Measurements from ENCODE around the gene PHLDB3.

DNA sequence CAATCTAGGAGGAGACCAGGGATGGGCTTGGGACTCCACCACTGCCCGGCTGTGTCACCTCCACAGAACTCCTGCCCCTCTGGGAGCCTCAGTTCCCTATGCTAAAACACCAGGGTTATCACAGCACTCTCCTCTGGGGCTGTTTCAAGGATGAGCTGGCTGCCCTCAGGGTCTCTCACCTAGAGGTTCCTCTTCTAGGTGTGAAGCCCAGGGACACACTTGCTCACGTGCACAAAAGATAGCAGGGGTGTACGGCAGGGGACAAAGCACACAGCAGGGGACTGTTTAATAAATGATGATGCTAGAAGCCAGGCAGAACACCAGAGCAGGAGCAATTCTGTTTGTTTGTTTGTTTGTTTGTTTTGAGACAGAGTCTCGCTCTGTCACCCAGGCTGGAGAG is 22.4 kb downstream of the PHLDB3 start:
- TF ChIP-seq, protein P1, sequence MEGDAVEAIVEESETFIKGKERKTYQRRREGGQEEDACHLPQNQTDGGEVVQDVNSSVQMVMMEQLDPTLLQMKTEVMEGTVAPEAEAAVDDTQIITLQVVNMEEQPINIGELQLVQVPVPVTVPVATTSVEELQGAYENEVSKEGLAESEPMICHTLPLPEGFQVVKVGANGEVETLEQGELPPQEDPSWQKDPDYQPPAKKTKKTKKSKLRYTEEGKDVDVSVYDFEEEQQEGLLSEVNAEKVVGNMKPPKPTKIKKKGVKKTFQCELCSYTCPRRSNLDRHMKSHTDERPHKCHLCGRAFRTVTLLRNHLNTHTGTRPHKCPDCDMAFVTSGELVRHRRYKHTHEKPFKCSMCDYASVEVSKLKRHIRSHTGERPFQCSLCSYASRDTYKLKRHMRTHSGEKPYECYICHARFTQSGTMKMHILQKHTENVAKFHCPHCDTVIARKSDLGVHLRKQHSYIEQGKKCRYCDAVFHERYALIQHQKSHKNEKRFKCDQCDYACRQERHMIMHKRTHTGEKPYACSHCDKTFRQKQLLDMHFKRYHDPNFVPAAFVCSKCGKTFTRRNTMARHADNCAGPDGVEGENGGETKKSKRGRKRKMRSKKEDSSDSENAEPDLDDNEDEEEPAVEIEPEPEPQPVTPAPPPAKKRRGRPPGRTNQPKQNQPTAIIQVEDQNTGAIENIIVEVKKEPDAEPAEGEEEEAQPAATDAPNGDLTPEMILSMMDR (conservative IDR thresholded peaks at IDR 0.05; ENCODE audit: low read length): no peak
- no peak for TF ChIP-seq EZH2phosphoT487 (IDR thresholded peaks at IDR 0.05; ENCODE audit: borderline replicate concordance)

Data from Loucy (cell line).